MCF 10A (cell line): ENCODE measurements around the gene POGZ. TPM values are rescaled to one million over a fixed set of nuclear protein-coding genes. Genes with fewer than 3 reads are reported as not detected.
A peak's percentile ranks its signal among the peaks of the same experiment; 100 is the strongest.

Experiments
- Bru-seq: library from RNA; stranded (reverse); fragments of 400-500 nt; gene quantifications from one replicate; lab custom pipeline; 2021; lab: Mats Ljungman, UMichigan
- BruChase-seq, 2 experiments: library from RNA; stranded (reverse); fragments of 400-500 nt; gene quantifications; one replicate each; lab custom pipeline; 2021; lab: Mats Ljungman, UMichigan
- BruUV-seq: library from RNA; stranded (reverse); fragments of 400-500 nt; replicated peaks from 2 replicates; lab custom pipeline; 2021; lab: Mats Ljungman, UMichigan
- CTCF ChIA-PET: fragments of 300-600 bp; sonication (Branson Sonifier 250); formaldehyde crosslinking; extraction: SDS; loops from one replicate; lab custom pipeline; 2021; ENCODE audit warnings: antibody characterized with exemption, inconsistent platforms; lab: Yijun Ruan, JAX
- POLR2A ChIA-PET: fragments of 300-600, 350-650 bp; sonication (Branson Sonifier 250); formaldehyde crosslinking; extraction: SDS; loops from one replicate; lab custom pipeline; 2020; ENCODE audit warnings: antibody characterized with exemption, inconsistent platforms; lab: Yijun Ruan, JAX
- DNase-seq: peaks from one replicate; pipeline ENCODE4 v3.0.0-alpha.2; 2018; ENCODE audit not compliant: unreplicated experiment
- H3K27ac Mint-ChIP-seq: one replicate; pipeline ENCODE4 v1.8.0; 2022; ENCODE audit warnings: mild to moderate bottlenecking, low read depth, mixed read lengths; ENCODE audit not compliant: unreplicated experiment
- H3K27me3 Mint-ChIP-seq: one replicate; pipeline ENCODE4 v1.8.0; 2022; ENCODE audit warnings: mixed read lengths; ENCODE audit not compliant: insufficient read depth, unreplicated experiment
- H3K36me3 Mint-ChIP-seq: one replicate; pipeline ENCODE4 v1.8.0; 2022; ENCODE audit warnings: mild to moderate bottlenecking, moderate library complexity, mixed read lengths; ENCODE audit not compliant: insufficient read depth, unreplicated experiment
- H3K4me1 Mint-ChIP-seq: one replicate; pipeline ENCODE4 v1.8.0; 2022; ENCODE audit warnings: mixed read lengths; ENCODE audit not compliant: insufficient read depth, unreplicated experiment
- H3K4me3 Mint-ChIP-seq: one replicate; pipeline ENCODE4 v1.8.0; 2022; ENCODE audit warnings: mild to moderate bottlenecking, moderate library complexity, mixed read lengths; ENCODE audit not compliant: unreplicated experiment
- H3K9me3 Mint-ChIP-seq: one replicate; pipeline ENCODE4 v1.8.0; 2022; ENCODE audit warnings: mixed read lengths; ENCODE audit not compliant: unreplicated experiment
- intact Hi-C: fragments of 100-400 bp; cut with micrococcal nuclease; formaldehyde crosslinking; loops from 2 replicates; pipeline ENCODE4 v1.14.1; 2022
- long read RNA-seq: library from polyadenylated mRNA; stranded (forward); transcript quantifications from one replicate; pipeline ENCODE4 v2.0.0, GENCODE V29; 2022
- total RNA-seq: library from RNA; stranded (reverse); gene quantifications from 2 replicates; pipeline ENCODE4 v1.2.3, GENCODE V29; 2022
- TF ChIP-seq, protein P1 (sequence below): fragments of 200-600 bp; IDR thresholded peaks from one replicate; pipeline ENCODE4 v1.8.0; 2022; ENCODE audit warnings: antibody characterized with exemption, mild to moderate bottlenecking; ENCODE audit not compliant: unreplicated experiment

The POGZ gene, protein sequence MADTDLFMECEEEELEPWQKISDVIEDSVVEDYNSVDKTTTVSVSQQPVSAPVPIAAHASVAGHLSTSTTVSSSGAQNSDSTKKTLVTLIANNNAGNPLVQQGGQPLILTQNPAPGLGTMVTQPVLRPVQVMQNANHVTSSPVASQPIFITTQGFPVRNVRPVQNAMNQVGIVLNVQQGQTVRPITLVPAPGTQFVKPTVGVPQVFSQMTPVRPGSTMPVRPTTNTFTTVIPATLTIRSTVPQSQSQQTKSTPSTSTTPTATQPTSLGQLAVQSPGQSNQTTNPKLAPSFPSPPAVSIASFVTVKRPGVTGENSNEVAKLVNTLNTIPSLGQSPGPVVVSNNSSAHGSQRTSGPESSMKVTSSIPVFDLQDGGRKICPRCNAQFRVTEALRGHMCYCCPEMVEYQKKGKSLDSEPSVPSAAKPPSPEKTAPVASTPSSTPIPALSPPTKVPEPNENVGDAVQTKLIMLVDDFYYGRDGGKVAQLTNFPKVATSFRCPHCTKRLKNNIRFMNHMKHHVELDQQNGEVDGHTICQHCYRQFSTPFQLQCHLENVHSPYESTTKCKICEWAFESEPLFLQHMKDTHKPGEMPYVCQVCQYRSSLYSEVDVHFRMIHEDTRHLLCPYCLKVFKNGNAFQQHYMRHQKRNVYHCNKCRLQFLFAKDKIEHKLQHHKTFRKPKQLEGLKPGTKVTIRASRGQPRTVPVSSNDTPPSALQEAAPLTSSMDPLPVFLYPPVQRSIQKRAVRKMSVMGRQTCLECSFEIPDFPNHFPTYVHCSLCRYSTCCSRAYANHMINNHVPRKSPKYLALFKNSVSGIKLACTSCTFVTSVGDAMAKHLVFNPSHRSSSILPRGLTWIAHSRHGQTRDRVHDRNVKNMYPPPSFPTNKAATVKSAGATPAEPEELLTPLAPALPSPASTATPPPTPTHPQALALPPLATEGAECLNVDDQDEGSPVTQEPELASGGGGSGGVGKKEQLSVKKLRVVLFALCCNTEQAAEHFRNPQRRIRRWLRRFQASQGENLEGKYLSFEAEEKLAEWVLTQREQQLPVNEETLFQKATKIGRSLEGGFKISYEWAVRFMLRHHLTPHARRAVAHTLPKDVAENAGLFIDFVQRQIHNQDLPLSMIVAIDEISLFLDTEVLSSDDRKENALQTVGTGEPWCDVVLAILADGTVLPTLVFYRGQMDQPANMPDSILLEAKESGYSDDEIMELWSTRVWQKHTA (N-terminal part only)
- total RNA-seq: 92.1 and 92.2 TPM in 2 replicates
- percentile 91 among the genes with signal in this experiment for Bru-seq, nascent RNA
- BruChase-seq, experiment 1, labeled RNA remaining after a 6-hour chase: percentile 92 among the genes with signal in this experiment
- percentile 95 among the genes with signal in this experiment for BruChase-seq, experiment 2, labeled RNA remaining after a 2-hour chase
- long read RNA-seq, partial matches to known transcripts: 2 of 9 reads
- long read RNA-seq, other reads (novel, unspliced or antisense): 6 of 9 reads

DNA sequence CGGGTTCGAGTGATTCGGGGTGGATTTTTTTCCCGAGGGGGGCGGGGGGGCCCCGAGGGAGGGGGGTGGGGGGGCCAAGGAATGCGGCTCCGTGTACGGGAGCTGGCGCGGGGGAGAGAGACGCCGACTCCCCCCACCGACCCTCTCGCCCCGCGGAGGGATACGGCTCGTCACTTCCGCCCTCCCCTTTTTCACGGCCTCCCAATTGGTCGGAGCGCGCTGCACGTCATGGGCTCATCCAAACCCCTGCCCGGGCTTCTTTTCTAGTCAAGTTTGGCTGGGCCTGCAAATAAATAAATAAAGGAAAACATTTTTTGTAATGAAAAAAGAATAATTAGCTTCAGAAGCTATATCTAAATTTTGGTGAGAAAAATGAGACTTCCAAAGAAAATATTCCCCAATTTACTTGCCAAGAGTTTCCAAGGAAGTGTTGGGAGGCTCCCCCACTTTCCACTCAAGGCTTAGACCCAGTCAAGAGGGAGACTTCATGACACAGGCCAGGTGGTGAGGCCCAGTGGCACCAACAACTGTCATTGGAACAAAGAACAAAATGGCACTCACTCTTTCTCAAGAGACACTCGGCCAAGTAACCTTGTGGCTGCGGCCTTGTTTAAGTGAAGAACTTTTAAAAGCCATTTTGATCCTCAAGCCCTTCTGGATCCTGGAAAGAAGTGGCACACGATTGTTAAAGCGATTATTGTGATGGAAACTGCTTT is at the start of gene POGZ:
POGZ (minus strand) TSS at position 164 of the 716 bp plus-strand sequence. CDS start 17,290 bp downstream, outside the sequence.
- peak within 1 kb of the TSS; percentile 77 for H3K4me3 Mint-ChIP-seq
- DNase-seq: peak; percentile 97
- CTCF ChIA-PET: interaction anchor here (0.5 to 0.7 kb wide), 3 partner anchors 33 to 421 kb away, joined by 3 to 4 read pairs (median 3); no protein-coding TSS in a partner anchor
- TF ChIP-seq, protein P1, sequence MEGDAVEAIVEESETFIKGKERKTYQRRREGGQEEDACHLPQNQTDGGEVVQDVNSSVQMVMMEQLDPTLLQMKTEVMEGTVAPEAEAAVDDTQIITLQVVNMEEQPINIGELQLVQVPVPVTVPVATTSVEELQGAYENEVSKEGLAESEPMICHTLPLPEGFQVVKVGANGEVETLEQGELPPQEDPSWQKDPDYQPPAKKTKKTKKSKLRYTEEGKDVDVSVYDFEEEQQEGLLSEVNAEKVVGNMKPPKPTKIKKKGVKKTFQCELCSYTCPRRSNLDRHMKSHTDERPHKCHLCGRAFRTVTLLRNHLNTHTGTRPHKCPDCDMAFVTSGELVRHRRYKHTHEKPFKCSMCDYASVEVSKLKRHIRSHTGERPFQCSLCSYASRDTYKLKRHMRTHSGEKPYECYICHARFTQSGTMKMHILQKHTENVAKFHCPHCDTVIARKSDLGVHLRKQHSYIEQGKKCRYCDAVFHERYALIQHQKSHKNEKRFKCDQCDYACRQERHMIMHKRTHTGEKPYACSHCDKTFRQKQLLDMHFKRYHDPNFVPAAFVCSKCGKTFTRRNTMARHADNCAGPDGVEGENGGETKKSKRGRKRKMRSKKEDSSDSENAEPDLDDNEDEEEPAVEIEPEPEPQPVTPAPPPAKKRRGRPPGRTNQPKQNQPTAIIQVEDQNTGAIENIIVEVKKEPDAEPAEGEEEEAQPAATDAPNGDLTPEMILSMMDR: no peak
- peak within 1 kb of the TSS; percentile 90 for H3K27ac Mint-ChIP-seq
- peaks cover 13% of the 10 kb centered on the region for H3K27me3 Mint-ChIP-seq
- H3K36me3 Mint-ChIP-seq: peaks cover 7% of the 10 kb centered on the region
- POLR2A ChIA-PET: interaction anchor here (0.6 to 4.8 kb wide), 22 partner anchors 9 to 892 kb away, joined by 3 to 42 read pairs (median 4); partner anchors contain the start of genes CGN and TUFT1
- BruUV-seq: TSS peak; percentile 61
- intact Hi-C loops: loop anchor here (1.0 to 2.0 kb wide), 2 partner anchors 14 to 81 kb away; partner anchors contain the start of gene TUFT1
- peaks cover 4% of the 10 kb centered on the region for H3K4me1 Mint-ChIP-seq
- H3K9me3 Mint-ChIP-seq: no peaks in the 10 kb centered on the region

DNA sequence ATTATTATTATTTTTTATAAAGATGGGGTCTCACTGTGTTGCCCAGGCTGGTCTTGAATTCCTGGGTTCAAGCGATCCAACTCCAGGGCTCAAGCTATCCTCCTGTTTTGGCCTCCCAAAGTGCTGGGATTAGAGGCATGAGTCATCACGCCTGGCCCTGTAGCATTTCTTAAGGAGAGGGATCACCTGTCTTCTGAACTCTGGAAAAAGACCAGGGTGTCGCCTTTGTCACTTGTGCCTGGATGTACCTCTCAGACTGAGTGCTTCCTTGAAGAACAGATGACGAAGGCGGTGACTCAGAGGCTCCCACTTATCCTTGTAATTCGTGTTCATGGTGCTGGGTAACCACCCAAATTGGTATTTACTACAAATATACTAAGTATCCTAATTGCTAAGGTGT is 49.5 kb upstream of the POGZ start:
- CTCF ChIA-PET: interaction anchor here (3.2 kb wide), 1 partner anchor 26 kb away, joined by 9 read pairs; no protein-coding TSS in a partner anchor
- DNase-seq: peak; percentile 48
- intact Hi-C loops: no loop called here
- H3K4me3 Mint-ChIP-seq: no peak overlapping the region
- TF ChIP-seq, protein P1: no peak
- no peaks in the 10 kb centered on the region for H3K9me3 Mint-ChIP-seq
- BruUV-seq: no TSS peak
- H3K27me3 Mint-ChIP-seq: peaks cover 26% of the 10 kb centered on the region
- H3K27ac Mint-ChIP-seq: no peak overlapping the region
- POLR2A ChIA-PET: interaction anchor here (0.6 kb wide), 1 partner anchor 55 kb away, joined by 4 read pairs; no protein-coding TSS in a partner anchor
- peaks cover 21% of the 10 kb centered on the region for H3K4me1 Mint-ChIP-seq
- peaks cover 4% of the 10 kb centered on the region for H3K36me3 Mint-ChIP-seq

DNA sequence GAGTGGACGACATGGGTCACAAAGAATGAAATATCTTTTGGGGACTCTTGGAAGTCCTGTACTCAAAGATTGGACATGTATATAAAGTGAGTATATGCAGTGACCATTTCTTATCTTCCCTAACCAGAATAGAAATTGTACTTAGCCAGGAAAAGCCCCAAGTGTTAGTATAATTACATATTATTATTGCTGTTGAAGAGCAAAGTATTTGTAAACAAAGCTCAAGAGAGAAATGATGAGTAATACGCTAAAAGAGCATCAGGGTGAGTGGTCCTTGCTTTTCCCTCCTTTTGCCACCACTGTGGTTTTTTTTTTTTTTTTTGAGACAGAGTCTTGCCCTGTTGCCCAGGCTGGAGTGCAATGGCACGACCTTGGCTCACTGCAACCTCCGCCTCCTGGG is 45.5 kb upstream of the POGZ start:
- intact Hi-C loops: no loop called here
- no peak for DNase-seq
- Mint-ChIP-seq H3K36me3 (no peaks in the 10 kb centered on the region), H3K4me1 (no peaks in the 10 kb centered on the region), H3K9me3 (no peaks in the 10 kb centered on the region), H3K27ac (no peak overlapping the region), H3K4me3 (no peak overlapping the region), H3K27me3 (peaks cover 39% of the 10 kb centered on the region)
- TF ChIP-seq, protein P1: no peak
- POLR2A ChIA-PET: no interaction called here
- CTCF ChIA-PET: interaction anchor here (0.6 to 0.7 kb wide), 4 partner anchors 11 to 122 kb away, joined by 3 to 5 read pairs (median 4); no protein-coding TSS in a partner anchor
- no TSS peak for BruUV-seq
